ENCODE measurements around the gene APRT. TPM values are rescaled to one million over a fixed set of nuclear protein-coding genes. Genes with fewer than 3 reads are reported as not detected.
A peak's percentile ranks its signal among the peaks of the same experiment; 100 is the strongest.

APRT gene
- polyA plus RNA-seq, 3 donors: 67.9 to 78.8 (median 68.8) TPM

- DNase-seq (ENCODE audit: low read depth in 3 of 3, low spot score in 2 of 3): no peak
Measured at GRCh38 chr16:88809676-88810165, 2.0 kb downstream of the APRT start.

- DNase-seq (ENCODE audit: low read depth in 3 of 3, low spot score in 2 of 3): no peak
Measured at GRCh38 chr16:88809068-88809675, 2.6 kb downstream of the APRT start.

GRCh38 chr16:88807626-88808453 is 3.9 kb downstream of the APRT start:
- no peak for DNase-seq (ENCODE audit: low read depth in 3 of 3, low spot score in 2 of 3)

GRCh38 chr16:88807142-88807625 is 4.5 kb downstream of the APRT start:
- DNase-seq (ENCODE audit: low read depth in 3 of 3, low spot score in 2 of 3): no peak

GRCh38 chr16:88806491-88807111 is 5.1 kb downstream of the APRT start:
- no peak for DNase-seq (ENCODE audit: low read depth in 3 of 3, low spot score in 2 of 3)

- no peak for DNase-seq (ENCODE audit: low read depth in 3 of 3, low spot score in 2 of 3)
Measured at GRCh38 chr16:88805887-88806393, 5.8 kb downstream of the APRT start.

- no peak for DNase-seq (ENCODE audit: low read depth in 3 of 3, low spot score in 2 of 3)
Measured at GRCh38 chr16:88805340-88805715, 6.4 kb downstream of the APRT start.

- DNase-seq (ENCODE audit: low read depth in 3 of 3, low spot score in 2 of 3): no peak
Measured at GRCh38 chr16:88804552-88805339, 7.0 kb downstream of the APRT start.

GRCh38 chr16:88804173-88804551 is 7.6 kb downstream of the APRT start:
- DNase-seq (ENCODE audit: low read depth in 3 of 3, low spot score in 2 of 3): no peak

- DNase-seq (ENCODE audit: low read depth in 3 of 3, low spot score in 2 of 3): peak in 1 of 3 donors; percentile 64
Measured at GRCh38 chr16:88803264-88803987, 8.3 kb downstream of the APRT start, which contains the start of gene CDT1. TSS of gene CDT1 (plus strand) at chr16:88803789. CDS start at chr16:88803832, 43 bp downstream.

- no peak for DNase-seq (ENCODE audit: low read depth in 3 of 3, low spot score in 2 of 3)
Measured at GRCh38 chr16:88800277-88800592, 11.5 kb downstream of the APRT start.

- DNase-seq (ENCODE audit: low read depth in 3 of 3, low spot score in 2 of 3): no peak
Measured at GRCh38 chr16:88799569-88800276, 12.0 kb downstream of the APRT start.

- no peak for DNase-seq (ENCODE audit: low read depth in 3 of 3, low spot score in 2 of 3)
Measured at GRCh38 chr16:88798772-88799455, 12.8 kb downstream of the APRT start.

GRCh38 chr16:88798073-88798472 is 13.7 kb downstream of the APRT start:
- no peak for DNase-seq (ENCODE audit: low read depth in 3 of 3, low spot score in 2 of 3)

GRCh38 chr16:88796278-88796677 is 15.4 kb downstream of the APRT start:
- no peak for DNase-seq (ENCODE audit: low read depth in 3 of 3, low spot score in 2 of 3)

- DNase-seq (ENCODE audit: low read depth in 3 of 3, low spot score in 2 of 3): no peak
Measured at GRCh38 chr16:88793251-88793954, 18.3 kb downstream of the APRT start.

- DNase-seq (ENCODE audit: low read depth in 3 of 3, low spot score in 2 of 3): no peak
Measured at GRCh38 chr16:88792668-88793250, 19.0 kb downstream of the APRT start.

GRCh38 chr16:88792078-88792550 is 19.6 kb downstream of the APRT start:
- DNase-seq (ENCODE audit: low read depth in 3 of 3, low spot score in 2 of 3): no peak
